NCI-H2107 treated with DMSO at 0.1 percent for 48 hours (cell line): Measurements from ENCODE around the gene TEX261.
"Not testable (repeated sequence)": the region's sequence is repeated elsewhere in the genome, so short reads cannot be mapped to it uniquely, and the experiment has no call there.

Experiments
- DNase-seq: peaks from one replicate; lab custom pipeline; 2025; ENCODE audit not compliant: unreplicated experiment; lab: John Stamatoyannopoulos, UW

TEX261 gene

DNA sequence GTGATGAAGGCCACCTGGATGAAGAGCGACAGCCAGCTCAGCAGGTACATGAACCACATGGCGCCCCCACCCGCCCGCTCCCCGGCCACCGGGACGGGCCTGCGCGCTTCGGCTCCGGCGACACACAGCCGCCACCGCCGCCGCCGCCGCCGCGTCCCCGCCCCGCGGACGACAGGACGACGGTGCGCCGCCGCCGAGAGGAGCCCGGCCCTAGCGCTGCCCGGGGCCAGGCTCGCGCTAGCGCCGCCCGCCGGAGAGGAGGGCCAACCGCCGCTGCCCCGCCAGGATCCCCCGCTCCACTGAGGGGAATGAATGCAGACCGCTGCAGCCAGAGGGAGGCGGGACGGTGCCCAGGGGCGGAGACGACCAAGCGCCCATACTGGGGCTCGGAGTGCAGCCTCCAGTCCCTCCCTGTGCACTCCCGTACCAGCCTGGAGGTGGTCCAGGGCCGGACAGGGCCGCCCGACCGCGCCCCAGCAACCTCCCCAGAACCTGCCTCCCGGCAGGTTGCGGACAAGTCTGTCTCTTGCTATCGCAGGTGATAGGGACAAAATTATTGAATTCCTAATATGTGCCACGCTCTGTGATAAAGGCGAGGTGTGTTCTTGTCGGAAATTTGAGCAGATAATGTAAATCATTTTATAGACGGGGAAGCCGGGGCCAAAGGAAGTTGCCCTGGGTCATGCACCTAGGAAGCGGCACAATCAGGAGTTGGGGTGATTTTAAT, at the start of gene TEX261:
Gene TEX261 (minus strand): TSS at position 175 of the 727 bp plus-strand sequence. CDS start 116 bp downstream, at position 59.
- DNase-seq: peak; percentile 41

DNA sequence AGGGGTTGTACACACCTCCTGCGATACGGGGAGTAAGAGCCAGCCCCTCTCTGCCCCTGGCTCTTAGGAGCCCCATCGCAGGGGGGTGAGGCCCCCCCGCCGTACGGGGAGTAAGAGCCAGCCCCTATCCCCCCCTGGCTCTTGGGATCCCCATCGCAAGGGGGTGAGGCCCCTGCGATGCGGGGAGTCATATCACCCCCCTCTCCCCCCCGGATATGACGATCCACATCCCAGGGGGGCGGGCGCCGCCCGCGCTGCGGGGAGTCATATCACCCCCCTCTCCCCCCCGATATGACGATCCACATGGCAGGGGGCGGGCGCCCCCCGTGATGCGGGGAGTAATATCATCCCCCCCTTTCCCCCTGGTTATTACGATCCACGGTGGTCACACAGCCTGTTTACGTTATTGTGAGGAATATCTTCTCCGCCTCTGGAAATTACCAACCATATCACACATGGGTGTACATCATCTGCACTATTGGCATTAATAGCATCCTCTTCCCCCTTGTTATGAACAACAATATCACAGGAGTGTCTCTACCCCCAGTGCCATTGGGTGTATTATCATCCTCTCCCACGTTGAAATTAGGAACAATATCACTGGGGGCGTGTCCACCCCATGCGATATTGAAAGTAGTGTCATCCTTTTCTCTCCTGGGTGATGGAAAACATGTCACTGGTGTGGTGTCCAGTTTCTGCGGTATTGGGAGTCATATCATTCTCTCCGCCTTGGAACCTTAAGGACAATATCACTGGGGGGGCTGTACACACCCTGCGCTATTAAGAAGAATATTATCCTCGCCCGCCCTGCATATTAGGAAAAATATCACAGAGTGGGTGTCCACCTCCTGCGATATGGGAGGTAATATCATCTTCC, 49.1 kb upstream of the TEX261 start:
- DNase-seq: no peak

DNA sequence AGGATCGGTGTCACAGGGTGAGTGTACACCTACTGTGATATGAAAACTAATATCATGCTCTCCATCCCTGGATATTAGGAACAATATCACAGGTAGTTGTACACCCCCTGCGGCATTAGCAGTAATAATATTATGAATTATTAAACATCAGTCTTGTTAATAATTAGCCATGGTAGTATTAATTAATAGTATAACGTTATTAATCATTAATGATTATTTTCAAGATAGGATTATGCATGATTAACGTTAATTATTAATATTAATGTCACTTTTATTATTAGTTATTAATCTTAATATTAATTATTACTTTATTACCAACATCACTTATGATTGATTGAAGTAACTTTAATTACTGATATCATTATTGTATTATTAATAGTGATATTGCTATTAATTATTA, 47.6 kb upstream of the TEX261 start:
- DNase-seq: no peak

DNA sequence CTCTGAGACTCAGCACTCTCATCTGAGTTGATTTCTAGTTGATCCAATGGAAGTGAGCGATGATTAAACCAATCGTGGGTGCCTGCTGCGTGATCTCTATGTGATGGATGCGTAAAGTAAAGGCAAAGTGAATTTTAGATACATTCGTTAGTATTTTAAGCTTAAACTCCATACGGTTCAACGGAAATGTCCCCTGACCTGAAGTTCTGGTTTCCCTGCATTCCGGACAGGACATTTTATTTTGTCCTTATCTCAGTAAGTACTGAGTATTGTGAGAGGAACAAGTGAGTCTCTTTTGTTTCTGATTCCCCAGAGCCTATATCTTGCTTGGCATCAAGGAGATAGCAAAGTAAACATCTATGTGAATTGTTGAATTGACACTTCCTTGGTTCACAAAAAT, 41.6 kb upstream of the TEX261 start:
- not testable (repeated sequence) for DNase-seq

DNA sequence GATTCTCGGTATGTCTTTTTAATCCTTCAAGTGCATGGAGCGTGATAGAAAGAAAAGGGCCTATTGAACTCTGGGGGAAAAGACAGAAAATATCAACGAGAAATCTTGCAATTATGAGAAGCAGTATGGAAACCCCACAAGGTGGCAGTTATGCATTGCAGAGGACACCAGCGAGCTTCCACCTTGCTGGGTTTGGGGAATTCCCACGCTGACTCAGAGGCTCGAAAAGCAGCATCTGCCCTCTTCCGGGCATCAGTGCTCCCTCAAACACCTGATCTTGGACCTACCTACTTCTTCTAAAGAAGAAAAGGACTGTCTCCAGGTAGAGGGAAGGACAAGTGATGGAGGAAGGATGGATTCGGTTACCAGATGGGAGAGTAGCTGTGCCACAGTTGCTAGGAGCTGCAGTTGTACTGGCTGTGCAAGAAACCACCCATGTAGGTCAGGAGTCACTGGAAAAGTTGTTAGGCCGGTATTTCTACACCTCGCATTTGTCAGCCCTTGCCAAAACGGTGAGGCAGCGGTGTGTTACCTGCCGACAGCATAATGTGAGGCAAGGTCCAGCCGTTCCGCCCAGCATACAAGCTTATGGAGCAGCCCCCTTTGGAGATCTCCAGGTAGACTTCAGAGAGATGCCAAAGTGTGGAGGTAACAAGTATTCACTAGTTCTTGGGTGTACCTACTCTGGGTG, 29.0 kb upstream of the TEX261 start:
- not testable (repeated sequence) for DNase-seq

DNA sequence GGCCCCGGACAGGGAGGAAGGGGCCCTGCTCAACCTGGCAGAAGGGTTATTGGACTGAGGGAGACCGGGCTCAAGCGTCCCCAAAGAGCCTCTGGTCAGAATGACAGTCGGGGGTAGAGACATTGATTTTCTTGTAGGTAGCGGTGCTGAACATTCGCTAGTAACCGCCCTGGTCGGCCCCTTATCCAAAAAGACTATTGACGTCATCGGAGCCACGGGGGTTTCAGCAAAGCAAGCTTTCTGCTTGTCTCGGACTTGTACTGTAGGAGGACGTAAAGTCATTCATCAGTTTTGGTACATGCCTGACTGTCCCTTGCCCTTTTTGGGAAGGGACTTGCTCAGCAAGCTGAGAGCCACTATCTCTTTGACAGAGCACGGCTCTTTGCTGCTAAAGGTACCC, 26.7 kb upstream of the TEX261 start:
- DNase-seq: not testable (repeated sequence)

DNA sequence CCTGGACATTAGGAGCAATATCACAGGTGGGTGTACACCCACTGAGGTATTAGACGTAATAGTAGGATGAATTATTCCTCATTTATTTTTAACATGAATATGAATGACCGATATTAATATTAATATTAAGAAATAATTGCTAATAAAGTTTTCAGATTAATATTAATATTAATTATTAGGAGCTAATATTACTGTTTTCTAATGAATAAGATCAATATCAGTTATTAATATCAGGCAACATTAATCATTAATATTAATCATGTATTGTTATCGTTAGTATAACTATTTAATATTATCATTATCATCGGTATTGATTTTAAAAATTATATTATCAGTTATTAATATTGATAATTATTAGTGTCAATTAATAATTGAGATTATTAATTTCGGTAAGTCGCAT, 25.3 kb upstream of the TEX261 start:
- not testable (repeated sequence) for DNase-seq

DNA sequence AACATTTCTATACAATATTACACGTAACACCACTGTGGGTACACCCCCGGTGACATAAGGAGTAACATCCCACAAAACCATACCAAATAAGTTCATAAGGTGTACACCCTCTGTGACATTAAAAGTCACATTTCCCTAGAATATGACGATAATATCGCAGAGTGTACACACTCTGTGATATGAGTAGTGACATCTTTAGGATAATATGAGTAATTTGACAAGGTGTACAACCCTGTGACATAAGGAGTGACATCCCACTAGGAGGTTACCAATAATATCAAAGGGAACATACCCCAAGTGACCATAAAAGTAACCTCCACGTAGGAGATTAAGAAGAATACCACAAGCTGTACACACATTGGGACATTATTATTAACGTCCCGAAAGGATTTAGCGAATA, 24.0 kb upstream of the TEX261 start:
- no peak for DNase-seq

DNA sequence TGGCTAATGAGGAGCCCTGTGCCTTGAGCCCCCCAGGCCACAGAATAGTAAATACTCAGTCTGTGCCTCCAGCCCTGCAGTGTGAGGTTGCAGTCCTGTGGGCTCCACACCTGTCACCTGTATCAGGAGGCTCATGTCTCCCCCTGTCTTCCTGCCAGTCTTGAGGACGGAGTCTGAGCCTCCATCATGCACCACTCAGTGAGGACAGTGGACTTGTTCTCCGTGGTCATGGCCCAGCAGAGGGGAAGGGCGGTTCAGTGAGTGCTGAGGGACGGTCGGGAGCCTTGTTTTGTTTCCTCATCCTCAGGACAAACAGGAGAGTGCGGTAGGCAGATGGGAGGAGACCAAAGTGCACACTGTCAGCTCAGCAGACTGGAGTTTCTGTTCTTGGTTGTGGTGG, 17.1 kb upstream of the TEX261 start:
- DNase-seq: not testable (repeated sequence)

DNA sequence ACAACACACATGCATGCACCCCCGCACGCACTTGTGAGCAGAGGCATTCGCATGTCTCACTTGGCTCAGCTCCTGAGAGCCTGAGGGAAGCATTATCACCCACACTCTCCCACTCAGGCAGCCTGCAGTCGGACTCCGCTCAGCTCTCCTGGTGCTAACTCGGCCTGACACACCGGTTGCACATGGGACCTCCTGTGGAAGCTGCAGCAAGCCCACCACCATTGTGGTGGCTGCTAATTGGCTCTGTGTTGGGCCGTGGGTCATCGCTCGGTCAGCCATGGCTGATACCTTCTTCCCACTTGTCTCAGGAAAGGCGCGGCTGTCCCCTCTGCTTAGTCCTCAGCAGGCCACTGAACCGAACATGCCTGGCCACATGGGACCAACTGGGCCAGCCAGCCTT, 13.7 kb upstream of the TEX261 start:
- DNase-seq: no peak

DNA sequence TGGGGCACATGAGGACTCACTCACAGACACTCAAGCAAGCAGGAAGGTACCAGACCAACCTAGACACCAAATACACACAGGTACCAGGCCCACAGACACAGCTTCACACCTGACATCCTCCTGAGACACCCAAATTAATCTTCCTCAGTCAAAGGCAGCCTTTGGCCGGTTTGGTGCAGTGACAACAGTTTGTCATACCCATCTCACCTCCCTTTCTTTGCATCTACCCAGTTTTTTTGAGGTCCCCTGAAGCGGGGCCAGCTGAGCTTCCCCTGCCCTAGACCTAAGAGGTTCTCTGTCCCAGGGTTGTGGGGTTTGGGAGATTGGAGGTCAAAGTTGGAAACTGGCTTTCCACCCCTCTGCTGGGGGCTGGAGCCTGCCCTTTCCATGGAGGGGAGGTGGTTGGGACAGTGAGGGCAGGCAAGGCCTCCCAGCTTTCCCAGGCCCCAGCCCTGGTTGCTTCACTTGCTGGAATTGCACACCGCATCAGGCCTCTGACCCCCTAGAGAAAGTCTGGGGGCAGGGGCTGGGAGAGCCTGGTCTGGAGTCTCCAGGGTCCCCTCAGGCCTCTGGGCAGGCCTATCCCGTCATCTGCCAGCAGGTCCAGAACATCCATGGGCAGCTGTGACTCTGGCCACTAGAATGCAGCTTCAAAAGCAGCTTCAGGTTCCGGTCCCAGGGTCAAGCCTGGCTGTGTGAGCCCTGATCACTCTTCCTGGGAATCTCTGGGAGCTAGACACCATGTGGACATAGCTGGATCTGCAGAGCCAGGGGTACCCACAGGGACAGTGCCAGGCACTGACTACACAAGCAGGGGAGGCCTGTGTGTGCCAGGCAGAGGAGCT, 12.5 kb upstream of the TEX261 start:
- no peak for DNase-seq

DNA sequence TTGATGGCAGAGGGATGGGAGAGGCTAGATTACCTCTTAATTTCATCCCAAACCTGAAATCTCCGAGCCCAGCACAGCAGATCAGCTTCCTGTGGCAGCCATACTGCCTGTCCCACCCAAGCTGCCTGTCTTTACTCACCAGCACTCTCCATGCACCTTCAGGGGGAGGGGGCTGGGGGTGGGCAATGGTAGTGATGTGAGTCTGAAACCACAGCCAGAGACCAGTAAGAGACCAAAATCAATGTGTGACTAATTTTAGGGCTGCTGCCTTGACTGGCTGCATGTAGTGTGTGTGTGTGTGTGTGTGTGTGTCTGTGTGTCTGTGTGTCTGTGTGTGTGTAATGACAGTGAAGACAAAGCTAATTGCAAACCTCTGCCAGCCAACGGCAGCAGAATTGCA, 11.7 kb upstream of the TEX261 start:
- DNase-seq: no peak

DNA sequence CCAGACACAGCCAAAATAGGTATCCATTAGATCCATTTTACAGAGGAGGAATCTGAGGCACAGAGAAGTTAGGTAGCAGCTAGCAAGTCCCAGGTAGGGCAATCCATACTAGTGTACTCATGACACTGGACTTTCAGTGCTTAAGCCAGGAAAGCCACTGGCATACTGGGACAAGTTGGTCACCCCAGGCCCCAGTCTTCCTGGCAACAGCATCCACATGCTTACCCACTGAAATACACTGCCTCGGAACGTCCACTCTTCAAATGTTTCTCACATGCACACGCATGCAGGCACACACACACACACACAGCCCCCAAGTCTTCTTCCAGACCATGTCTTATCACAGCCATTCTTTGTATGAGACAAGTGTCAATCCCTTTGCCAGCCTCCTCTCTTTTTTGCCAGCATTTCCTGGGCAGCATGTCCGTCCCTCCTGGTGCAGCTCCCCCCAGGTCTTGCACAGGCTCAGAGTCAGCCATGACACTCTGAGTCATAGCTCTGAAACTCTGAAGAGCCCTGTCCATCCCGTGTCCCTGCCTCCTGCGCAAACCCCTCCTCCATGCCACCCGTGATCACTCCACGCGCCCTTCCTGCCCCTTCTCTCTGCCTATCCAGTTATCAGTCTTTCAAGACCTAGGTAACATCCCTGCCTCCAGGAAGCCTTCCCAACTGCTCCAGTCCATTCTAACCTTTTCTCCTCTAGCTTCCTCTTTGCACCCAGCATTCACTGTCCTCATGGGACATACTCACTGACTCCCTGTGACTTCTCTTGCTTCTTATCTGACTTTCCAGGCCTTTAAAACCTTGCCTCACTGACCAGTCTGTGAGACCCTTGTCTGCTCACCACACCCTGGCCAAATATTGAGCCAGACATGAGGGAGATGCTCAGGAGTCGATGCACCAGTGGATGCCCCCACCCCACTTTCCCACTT, 10.9 kb upstream of the TEX261 start:
- no peak for DNase-seq

DNA sequence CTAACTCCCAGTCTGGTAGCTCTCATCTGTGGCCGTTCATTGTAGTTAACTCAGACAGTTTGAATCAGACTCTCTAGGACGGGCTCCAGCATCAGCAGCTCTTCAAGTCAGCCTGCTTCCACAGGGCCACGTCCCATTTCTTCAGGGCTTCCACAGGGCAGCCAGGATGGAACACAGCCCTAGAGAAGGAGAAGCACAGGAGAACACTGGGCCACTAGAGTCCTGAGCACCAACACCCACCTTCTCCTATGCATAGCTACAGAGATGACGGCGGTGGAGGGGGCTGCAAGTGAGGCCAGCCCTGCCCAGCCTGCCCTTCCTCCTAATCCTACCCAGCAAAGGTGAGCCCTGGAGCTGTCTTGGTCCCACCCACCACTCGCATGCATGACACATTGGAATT, 10.2 kb upstream of the TEX261 start:
- no peak for DNase-seq

DNA sequence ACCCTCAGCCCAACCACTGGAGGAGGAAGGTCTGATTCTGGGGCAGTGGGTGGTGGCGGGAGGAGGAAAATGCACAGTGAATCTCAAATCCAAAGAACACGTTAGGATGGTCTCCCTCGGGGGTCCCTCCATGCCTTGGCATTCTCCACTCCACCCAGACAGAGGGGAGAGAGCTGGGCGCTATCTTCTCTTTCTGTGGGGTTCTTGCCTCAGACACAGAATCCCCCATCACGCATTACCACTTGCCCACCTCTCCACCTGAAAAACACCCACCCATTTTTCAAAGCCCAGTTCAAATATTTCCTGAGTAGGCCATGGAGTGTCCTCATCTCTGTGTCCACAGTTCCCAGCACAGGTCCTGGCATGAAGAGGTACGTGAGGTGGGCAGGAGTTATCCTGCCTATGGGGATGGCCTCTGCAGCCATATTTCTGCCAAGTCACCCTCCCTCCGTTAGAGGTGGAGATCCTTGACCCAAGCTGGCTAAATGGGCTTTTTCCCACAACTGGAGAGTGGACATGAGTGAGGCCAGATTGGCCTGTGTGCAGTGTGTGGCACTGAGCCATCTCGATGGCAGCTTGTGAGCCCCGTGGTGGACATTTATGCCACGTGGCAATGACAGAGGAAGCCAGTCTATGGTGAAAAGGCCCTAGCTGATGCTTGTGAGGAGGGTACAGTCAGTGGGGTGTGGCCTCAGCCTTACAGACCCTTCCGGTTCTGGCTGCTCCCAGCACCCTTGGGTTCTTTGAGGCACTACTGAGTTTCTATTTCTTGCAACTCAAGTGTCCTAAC, 9.5 kb upstream of the TEX261 start:
- DNase-seq: no peak

DNA sequence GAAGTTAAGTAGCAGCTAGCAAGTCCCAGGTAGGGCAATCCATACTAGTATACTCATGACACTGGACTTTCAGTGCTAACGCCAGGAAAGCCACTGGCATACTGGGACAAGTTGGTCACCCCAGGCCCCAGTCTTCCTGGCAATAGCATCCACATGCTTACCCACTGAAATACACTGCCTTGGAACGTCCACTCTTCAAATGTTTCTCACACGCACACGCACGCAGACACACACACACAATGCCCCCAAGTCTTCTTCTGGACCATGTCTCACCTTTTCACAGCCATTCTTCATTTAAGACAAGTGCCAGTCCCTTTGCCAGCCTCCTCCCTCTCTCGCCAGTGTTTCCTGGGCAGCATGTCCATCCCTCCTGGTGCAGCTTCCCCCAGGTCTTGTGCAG, 8.7 kb upstream of the TEX261 start:
- DNase-seq: no peak

DNA sequence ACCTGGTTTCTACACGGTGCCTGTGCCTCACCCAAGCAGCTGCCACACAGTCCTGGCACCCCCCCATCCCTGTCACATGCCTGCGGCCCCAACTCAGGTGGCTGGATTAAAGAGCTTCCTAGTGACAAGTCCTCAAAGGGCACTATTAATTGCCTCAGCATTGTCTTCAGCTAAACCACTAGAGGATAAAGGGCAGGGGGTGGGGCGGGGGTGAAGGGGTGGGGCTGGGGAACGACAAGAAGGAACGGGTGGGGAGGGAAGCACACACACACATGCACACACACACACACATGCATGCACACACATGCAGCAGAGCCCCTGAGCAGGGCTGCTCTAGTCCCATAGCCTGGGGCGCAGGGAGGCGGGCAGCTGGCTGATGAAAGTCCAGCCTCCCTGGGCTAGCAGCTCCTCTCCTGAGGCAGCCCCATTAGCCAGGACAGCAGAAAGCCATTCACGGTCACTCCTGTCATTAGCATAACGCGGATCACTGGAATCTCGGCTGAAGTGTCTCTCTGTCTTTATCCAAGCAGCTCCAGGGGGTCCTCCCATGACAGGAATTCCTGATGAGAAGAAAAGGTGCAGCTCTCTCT, 7.4 kb upstream of the TEX261 start:
- peak; percentile 31 for DNase-seq

DNA sequence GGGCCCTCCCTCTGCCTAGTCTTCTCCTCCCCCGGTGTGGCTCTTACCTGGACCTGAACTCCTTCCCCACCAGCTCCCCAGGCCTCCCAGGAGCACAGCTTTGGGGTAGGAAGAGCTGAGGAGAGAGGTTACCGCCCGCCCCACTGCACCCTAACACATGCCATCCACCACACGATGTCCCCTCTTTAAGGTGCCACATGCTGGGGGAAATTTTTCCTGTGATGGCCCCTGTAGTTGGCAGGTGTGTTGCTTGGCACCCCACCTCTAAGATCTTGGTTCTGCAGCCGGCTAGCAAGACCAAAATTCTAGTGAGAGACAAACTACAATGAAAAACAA, 6.9 kb upstream of the TEX261 start:
- DNase-seq: no peak
